CD14-positive monocyte (primary cell): ENCODE results near the gene TRDN. TPM values are rescaled to one million over a fixed set of nuclear protein-coding genes. Genes with fewer than 3 reads are reported as not detected.

Experiments
- DNase-seq, 3 donors: peaks; one replicate each; pipeline ENCODE4 v3.0.0-alpha.2; 2011 to 2022
- H2AFZ ChIP-seq: 2 replicates; pipeline ENCODE4 v1.6.0; 2012; ENCODE audit warnings: mild to moderate bottlenecking, low read depth, low read length, inconsistent platforms; ENCODE audit not compliant: insufficient read depth, poor library complexity, severe bottlenecking
- H3K27ac ChIP-seq, 2 donors: 1 replicate in 1 of 2; 2 replicates in 1 of 2; pipeline ENCODE4 v1.5.1; 2012 to 2013; ENCODE audit warnings: low read length in 2 of 2, control low read depth in 1 of 2, inconsistent platforms in 1 of 2, low read depth in 1 of 2, mild to moderate bottlenecking in 1 of 2
- H3K27me3 ChIP-seq, 2 donors: one replicate each; pipeline versions ENCODE4 v1.6.0 to v1.6.1; 2011 to 2013; ENCODE audit warnings: low read length in 2 of 2; ENCODE audit not compliant: control insufficient read depth in 2 of 2, insufficient read depth in 2 of 2
- H3K36me3 ChIP-seq, 2 donors: replicated peaks in 1 of 2; 1 replicate in 1 of 2; 2 replicates in 1 of 2; pipeline versions ENCODE4 v1.5.1 to v1.6.1; 2012 to 2013; ENCODE audit warnings: low read length in 2 of 2, control low read depth in 1 of 2, inconsistent platforms in 1 of 2, mild to moderate bottlenecking in 1 of 2; ENCODE audit not compliant: insufficient read depth in 2 of 2, control insufficient read depth in 1 of 2
- H3K4me1 ChIP-seq, 2 donors: 1 replicate in 1 of 2; 2 replicates in 1 of 2; pipeline versions ENCODE4 v1.5.1 to v1.6.1; 2012 to 2013; ENCODE audit warnings: low read length in 2 of 2, control low read depth in 1 of 2, inconsistent platforms in 1 of 2, mild to moderate bottlenecking in 1 of 2, moderate library complexity in 1 of 2; ENCODE audit not compliant: insufficient read depth in 2 of 2, control insufficient read depth in 1 of 2
- H3K4me2 ChIP-seq: replicated peaks from 2 replicates; pipeline ENCODE3; 2012; ENCODE audit warnings: low read length, moderate library complexity, mild to moderate bottlenecking; ENCODE audit not compliant: poor library complexity, severe bottlenecking; ENCODE audit errors: extremely low read depth
- H3K4me3 ChIP-seq, 3 experiments: fragments of 200-600 bp in 1 of 3; sonication (generic) in 1 of 3; replicated peaks in 1 of 3; 1 replicate in 2 of 3; 2 replicates in 1 of 3; pipeline ENCODE4 v1.5.1; 2011 to 2013; ENCODE audit warnings: low read length in 3 of 3, mild to moderate bottlenecking in 3 of 3, control low read depth in 2 of 3, low read depth in 2 of 3, inconsistent platforms in 1 of 3, moderate library complexity in 1 of 3
- H3K79me2 ChIP-seq: 2 replicates; pipeline ENCODE4 v1.6.0; 2012; ENCODE audit warnings: mild to moderate bottlenecking, control low read depth, inconsistent platforms, low read length, moderate library complexity; ENCODE audit not compliant: insufficient read depth
- H3K9ac ChIP-seq: 2 replicates; pipeline ENCODE4 v1.6.0; 2017; ENCODE audit warnings: low read length, mild to moderate bottlenecking; ENCODE audit not compliant: insufficient read depth, poor library complexity, severe bottlenecking
- H3K9me3 ChIP-seq, 2 donors: replicated peaks in 1 of 2; 1 replicate in 1 of 2; 2 replicates in 1 of 2; pipeline versions ENCODE4 v1.5.1 to v1.6.1; 2012 to 2013; ENCODE audit warnings: low read length in 2 of 2, control low read depth in 1 of 2; ENCODE audit not compliant: control insufficient read depth in 1 of 2, insufficient read depth in 1 of 2
- H4K20me1 ChIP-seq: 2 replicates; pipeline ENCODE4 v1.6.0; 2012; ENCODE audit warnings: mild to moderate bottlenecking, low read length, control low read depth, moderate library complexity; ENCODE audit not compliant: insufficient read depth
- H3K27ac Mint-ChIP-seq, 7 donors: one replicate each; pipeline ENCODE4 v1.8.0; 2020; ENCODE audit warnings: mild to moderate bottlenecking in 7 of 7, mixed read lengths in 7 of 7, moderate library complexity in 6 of 7, inconsistent platforms in 2 of 7
- H3K27me3 Mint-ChIP-seq, 3 donors: one replicate each; pipeline ENCODE4 v1.8.0; 2021 to 2022; ENCODE audit warnings: low read depth in 3 of 3, mild to moderate bottlenecking in 3 of 3, mixed read lengths in 3 of 3, moderate library complexity in 3 of 3, inconsistent platforms in 1 of 3
- H3K36me3 Mint-ChIP-seq, 2 donors: one replicate each; pipeline ENCODE4 v1.8.0; 2020; ENCODE audit warnings: mixed read lengths in 2 of 2, inconsistent platforms in 1 of 2, mild to moderate bottlenecking in 1 of 2
- H3K4me1 Mint-ChIP-seq: one replicate; pipeline ENCODE4 v1.8.0; 2020; ENCODE audit warnings: mild to moderate bottlenecking, mixed read lengths
- H3K4me3 Mint-ChIP-seq, 2 donors: one replicate each; pipeline ENCODE4 v1.8.0; 2020; ENCODE audit warnings: mild to moderate bottlenecking in 2 of 2, mixed read lengths in 2 of 2, moderate library complexity in 1 of 2
- H3K9me3 Mint-ChIP-seq, 7 donors: one replicate each; pipeline ENCODE4 v1.8.0; 2020 to 2022; ENCODE audit warnings: mixed read lengths in 7 of 7, mild to moderate bottlenecking in 6 of 7, moderate library complexity in 6 of 7, inconsistent platforms in 2 of 7
- WGBS: methylation state at CpG from one replicate; pipeline ENCODE4 v1.1.5; 2013; ENCODE audit warnings: missing lambda C conversion rate; ENCODE audit not compliant: insufficient coverage; 5-methylcytosine and 5-hydroxymethylcytosine counted together
- intact Hi-C, 2 donors: fragments of 100-400 bp; cut with micrococcal nuclease; formaldehyde crosslinking; loops; one replicate each; pipeline versions ENCODE4 v1.15.0 to v1.15.1; 2023
- polyA plus RNA-seq, 3 donors: library from polyadenylated mRNA; depleted of rRNA in 1 of 3; unstranded in 2 of 3; stranded (reverse) in 1 of 3; fragments of 300-500 nt in 2 of 3; fragments of >200 nt in 1 of 3; fragmentation: Illumina TruSeq in 2 of 3; gene quantifications; 1 replicate in 2 of 3; 2 replicates in 1 of 3; pipeline ENCODE4 v1.2.3, GENCODE V29; 2012 to 2021
- TF ChIP-seq, protein P1 (sequence below): fragments of 200-600 bp; IDR thresholded peaks from one replicate; pipeline ENCODE4 v1.8.0; 2022; ENCODE audit warnings: antibody characterized with exemption, mild to moderate bottlenecking

Gene TRDN
- polyA plus RNA-seq, 3 donors, result not detected

DNA sequence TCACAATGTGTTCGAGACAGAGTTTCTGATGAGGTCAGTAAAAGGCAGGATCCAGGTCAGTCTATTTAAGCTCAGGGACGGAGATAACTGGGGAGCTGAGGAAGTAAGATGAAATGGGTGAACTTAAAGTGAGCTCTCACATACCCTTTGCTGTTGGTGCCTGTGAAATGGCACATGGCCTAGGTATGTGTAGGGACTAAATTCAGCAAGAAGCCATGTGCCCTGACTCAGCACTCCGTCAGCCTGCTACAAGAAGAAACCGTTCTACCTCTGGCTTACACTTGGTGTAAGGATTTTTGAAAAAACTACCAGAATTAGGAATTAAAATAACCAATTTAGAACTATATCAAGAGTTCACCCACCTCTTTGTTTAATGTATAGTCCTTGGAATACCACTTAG, 41.1 kb upstream of the TRDN start:
- no peak overlapping the region for H3K4me2 ChIP-seq
- Mint-ChIP-seq H3K9me3 (peaks cover 0 to 10% (median 5%) of the 10 kb centered on the region in 7 donors), H3K27me3 (no peaks in the 10 kb centered on the region), H3K4me3 (no peak overlapping the region), H3K36me3 (no peaks in the 10 kb centered on the region), H3K4me1 (no peaks in the 10 kb centered on the region), H3K27ac (no peak overlapping the region)
- H4K20me1 ChIP-seq, result no peaks in the 10 kb centered on the region
- H3K9me3 ChIP-seq, result peaks cover 0 to 7% of the 10 kb centered on the region in 2 donors
- no peak overlapping the region for H3K27ac ChIP-seq
- DNase-seq, result no peak
- H3K27me3 ChIP-seq, result no peaks in the 10 kb centered on the region
- H3K4me3 ChIP-seq, result no peak overlapping the region
- no peaks in the 10 kb centered on the region for H3K79me2 ChIP-seq
- no CpG with 5 or more reads among the region's 4 CpGs for WGBS
- H3K4me1 ChIP-seq, result no peaks in the 10 kb centered on the region
- H3K36me3 ChIP-seq, result no peaks in the 10 kb centered on the region
- H3K9ac ChIP-seq, result no peak overlapping the region
- no peak overlapping the region for H2AFZ ChIP-seq
- intact Hi-C loops, result no loop called here
- TF ChIP-seq, protein P1, sequence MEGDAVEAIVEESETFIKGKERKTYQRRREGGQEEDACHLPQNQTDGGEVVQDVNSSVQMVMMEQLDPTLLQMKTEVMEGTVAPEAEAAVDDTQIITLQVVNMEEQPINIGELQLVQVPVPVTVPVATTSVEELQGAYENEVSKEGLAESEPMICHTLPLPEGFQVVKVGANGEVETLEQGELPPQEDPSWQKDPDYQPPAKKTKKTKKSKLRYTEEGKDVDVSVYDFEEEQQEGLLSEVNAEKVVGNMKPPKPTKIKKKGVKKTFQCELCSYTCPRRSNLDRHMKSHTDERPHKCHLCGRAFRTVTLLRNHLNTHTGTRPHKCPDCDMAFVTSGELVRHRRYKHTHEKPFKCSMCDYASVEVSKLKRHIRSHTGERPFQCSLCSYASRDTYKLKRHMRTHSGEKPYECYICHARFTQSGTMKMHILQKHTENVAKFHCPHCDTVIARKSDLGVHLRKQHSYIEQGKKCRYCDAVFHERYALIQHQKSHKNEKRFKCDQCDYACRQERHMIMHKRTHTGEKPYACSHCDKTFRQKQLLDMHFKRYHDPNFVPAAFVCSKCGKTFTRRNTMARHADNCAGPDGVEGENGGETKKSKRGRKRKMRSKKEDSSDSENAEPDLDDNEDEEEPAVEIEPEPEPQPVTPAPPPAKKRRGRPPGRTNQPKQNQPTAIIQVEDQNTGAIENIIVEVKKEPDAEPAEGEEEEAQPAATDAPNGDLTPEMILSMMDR, result no peak

DNA sequence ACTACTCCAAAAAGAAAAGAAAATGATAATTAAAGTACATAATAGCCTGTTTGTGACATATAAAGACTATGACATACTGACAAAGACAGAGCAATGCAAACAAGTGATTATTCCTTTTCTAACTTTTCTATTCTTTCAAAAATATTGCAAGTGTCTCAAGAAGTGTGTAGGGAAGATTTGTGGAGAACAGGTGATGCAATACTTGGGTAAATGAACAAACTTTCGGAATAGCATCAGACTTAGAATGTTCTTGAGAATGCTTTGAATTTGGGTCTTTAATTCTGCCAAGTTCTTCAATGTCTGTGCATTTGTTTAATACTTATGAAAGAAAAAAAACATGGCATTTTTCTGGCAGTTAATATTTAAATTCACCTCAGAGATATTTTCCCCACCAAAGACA, 40.0 kb upstream of the TRDN start:
- no peak overlapping the region for H3K9ac ChIP-seq
- no peak for DNase-seq
- Mint-ChIP-seq H3K4me1 (no peaks in the 10 kb centered on the region), H3K27ac (no peak overlapping the region), H3K4me3 (no peak overlapping the region), H3K27me3 (no peaks in the 10 kb centered on the region), H3K36me3 (no peaks in the 10 kb centered on the region), H3K9me3 (peaks cover 0 to 10% (median 5%) of the 10 kb centered on the region in 7 donors)
- H3K9me3 ChIP-seq, result peaks cover 0 to 7% of the 10 kb centered on the region in 2 donors
- no peaks in the 10 kb centered on the region for H4K20me1 ChIP-seq
- intact Hi-C loops, result no loop called here
- no CpG with 5 or more reads among the region's 1 CpG for WGBS
- TF ChIP-seq, protein P1, result no peak
- H2AFZ ChIP-seq, result no peak overlapping the region
- H3K4me3 ChIP-seq, result no peak overlapping the region
- no peak overlapping the region for H3K27ac ChIP-seq
- H3K79me2 ChIP-seq, result no peaks in the 10 kb centered on the region
- no peak overlapping the region for H3K4me2 ChIP-seq
- no peaks in the 10 kb centered on the region for H3K4me1 ChIP-seq
- H3K27me3 ChIP-seq, result no peaks in the 10 kb centered on the region
- no peaks in the 10 kb centered on the region for H3K36me3 ChIP-seq
